HCT116 (cell line): ENCODE data around the gene GRK5. TPM values are rescaled to one million over a fixed set of nuclear protein-coding genes. Genes with fewer than 3 reads are reported as not detected.

Experiments
- ATAC-seq: fragments of 200-7000 bp; cut with Tn5 transposase; 2 replicates; pipeline ENCODE4 v1.9.1; 2020; ENCODE audit warnings: mild to moderate bottlenecking, moderate library complexity
- BruUV-seq: library from RNA; stranded (reverse); fragments of 400-500 nt; replicated peaks from 2 replicates; lab custom pipeline; 2021; lab: Mats Ljungman, UMichigan
- CTCF ChIA-PET: fragments of 300-600 bp; sonication (Branson Sonifier 250); formaldehyde crosslinking; loops from one replicate; lab custom pipeline; 2021; ENCODE audit warnings: antibody characterized with exemption; lab: Charles Lee
- POLR2A ChIA-PET: fragments of 300-600, 350-600 bp; sonication (Branson Sonifier 250); formaldehyde crosslinking; loops from one replicate; lab custom pipeline; 2021; ENCODE audit warnings: antibody characterized with exemption; lab: Charles Lee
- RAD21 ChIA-PET, 2 experiments: fragments of 300-600 bp; sonication (Branson Sonifier 250); formaldehyde crosslinking; loops; one replicate each; lab custom pipeline; 2023; ENCODE audit warnings: low total read pairs in 2 of 2; ENCODE audit not compliant: uncharacterized antibody in 2 of 2, unreplicated experiment in 2 of 2, low non-redundant PET in 1 of 2; lab: Charles Lee
- DNase-seq: peaks from one replicate; pipeline ENCODE4 v3.0.0-alpha.2; 2010; ENCODE audit warnings: low read depth, low spot score
- H2AFZ ChIP-seq: fragments of 200-600 bp; shearing (Covaris generic), sonication (generic); 2 replicates; pipeline ENCODE4 v1.6.1; 2017; ENCODE audit warnings: low read depth, mixed run types, mixed read lengths, antibody characterized with exemption, low read length; ENCODE audit not compliant: poor library complexity, severe bottlenecking
- H3K27ac ChIP-seq: 2 replicates; pipeline ENCODE4 v1.5.1; 2012; ENCODE audit warnings: low read depth, low read length
- H3K27me3 ChIP-seq: fragments of 200-600 bp; sonication (generic); 2 replicates; pipeline ENCODE4 v1.6.1; 2016; ENCODE audit warnings: mixed run types, low read length, mixed read lengths; ENCODE audit not compliant: insufficient read depth
- H3K36me3 ChIP-seq, 2 experiments: fragments of 200-500 bp in 1 of 2; fragments of 200-600 bp in 1 of 2; sonication (Bioruptor generic) in 1 of 2; sonication (generic) in 1 of 2; 2 replicates each; pipeline versions ENCODE4 v1.5.1 to v1.6.1; 2014 to 2016; ENCODE audit warnings: low read length in 2 of 2, inconsistent platforms in 1 of 2, mixed read lengths in 1 of 2, mixed run types in 1 of 2; ENCODE audit not compliant: insufficient read depth in 2 of 2, control insufficient read depth in 1 of 2
- H3K4me1 ChIP-seq, 2 experiments: fragments of 200-600 bp in 1 of 2; sonication (generic) in 1 of 2; 2 replicates each; pipeline versions ENCODE4 v1.5.1 to v1.6.1; 2012 to 2017; ENCODE audit warnings: low read length in 2 of 2, inconsistent platforms in 1 of 2, mild to moderate bottlenecking in 1 of 2, mixed read lengths in 1 of 2, mixed run types in 1 of 2, moderate library complexity in 1 of 2; ENCODE audit not compliant: insufficient read depth in 2 of 2, control insufficient read depth in 1 of 2
- H3K4me2 ChIP-seq: fragments of 200-600 bp; sonication (generic); 2 replicates; pipeline ENCODE4 v1.6.1; 2017; ENCODE audit warnings: mixed run types, low read length, mixed read lengths
- H3K4me3 ChIP-seq, 2 experiments: fragments of 200-600 bp in 1 of 2; sonication (generic) in 1 of 2; replicated peaks in 1 of 2; 2 replicates each; pipeline ENCODE4 v1.5.1; 2011 to 2016; ENCODE audit warnings: low read length in 2 of 2, control low read depth in 1 of 2, low read depth in 1 of 2, mild to moderate bottlenecking in 1 of 2, mixed read lengths in 1 of 2, mixed run types in 1 of 2
- H3K79me2 ChIP-seq: fragments of 200-600 bp; sonication (generic); 2 replicates; pipeline ENCODE4 v1.6.1; 2017; ENCODE audit warnings: mild to moderate bottlenecking, mixed run types, low read length, moderate library complexity, mixed read lengths; ENCODE audit not compliant: insufficient read depth
- H3K9ac ChIP-seq: fragments of 200-600 bp; sonication (generic); 2 replicates; pipeline ENCODE4 v1.6.1; 2016; ENCODE audit warnings: low read length, mixed read lengths
- H3K9me2 ChIP-seq: fragments of 200-600 bp; sonication (generic), shearing (Covaris generic); 2 replicates; pipeline ENCODE4 v1.6.1; 2017; ENCODE audit warnings: mixed run types, mild to moderate bottlenecking, moderate library complexity; ENCODE audit not compliant: insufficient read depth
- H3K9me3 ChIP-seq, 2 experiments: fragments of 200-500 bp in 1 of 2; fragments of 200-600 bp in 1 of 2; sonication (Bioruptor generic) in 1 of 2; sonication (generic) in 1 of 2; 2 replicates each; pipeline ENCODE4 v1.6.1; 2014 to 2017; ENCODE audit warnings: low read length in 2 of 2, mixed read lengths in 2 of 2, inconsistent platforms in 1 of 2, low read depth in 1 of 2, mild to moderate bottlenecking in 1 of 2, mixed run types in 1 of 2, moderate library complexity in 1 of 2; ENCODE audit not compliant: control insufficient read depth in 1 of 2, insufficient read depth in 1 of 2
- H4K20me1 ChIP-seq: fragments of 200-600 bp; sonication (generic), shearing (Covaris generic); 2 replicates; pipeline ENCODE4 v1.6.1; 2017; ENCODE audit warnings: mixed run types, mild to moderate bottlenecking, moderate library complexity; ENCODE audit not compliant: insufficient read depth
- ATF3 ChIP-seq: IDR thresholded peaks from 2 replicates; pipeline ENCODE4 v1.6.1; 2012
- CBX3 ChIP-seq: IDR thresholded peaks from 2 replicates; pipeline ENCODE4 v1.6.1; 2012; ENCODE audit warnings: low read depth
- CEBPB ChIP-seq: IDR thresholded peaks from 2 replicates; pipeline ENCODE4 v1.6.1; 2012; ENCODE audit warnings: low read depth
- EGR1 ChIP-seq: IDR thresholded peaks from 2 replicates; pipeline ENCODE4 v1.6.1; 2012; ENCODE audit warnings: low read depth
- ELF1 ChIP-seq: IDR thresholded peaks from 2 replicates; pipeline ENCODE4 v1.6.1; 2012; ENCODE audit warnings: low read depth, borderline replicate concordance
- EZH2 ChIP-seq: fragments of 200-600 bp; sonication (generic); IDR thresholded peaks from 2 replicates; pipeline ENCODE4 v1.6.1; 2017; ENCODE audit warnings: antibody characterized with exemption, mixed run types
- EZH2phosphoT487 ChIP-seq: fragments of 200-600 bp; IDR thresholded peaks from 2 replicates; pipeline ENCODE4 v1.6.1; 2018; ENCODE audit warnings: antibody characterized with exemption, borderline replicate concordance
- FOSL1 ChIP-seq: IDR thresholded peaks from 2 replicates; pipeline ENCODE4 v1.6.1; 2012; ENCODE audit warnings: low read depth
- JUND ChIP-seq: IDR thresholded peaks from 2 replicates; pipeline ENCODE4 v1.6.1; 2012
- MAX ChIP-seq: IDR thresholded peaks from 2 replicates; pipeline ENCODE4 v1.6.1; 2012
- POLR2A ChIP-seq: IDR thresholded peaks from 2 replicates; pipeline ENCODE4 v1.7.0; 2011; ENCODE audit warnings: borderline replicate concordance; ENCODE audit not compliant: insufficient read depth, insufficient read length; ENCODE audit errors: extremely low read depth
- POLR2AphosphoS5 ChIP-seq: IDR thresholded peaks from 2 replicates; pipeline ENCODE4 v1.6.1; 2011; ENCODE audit warnings: mild to moderate bottlenecking, low read depth, low read length, moderate library complexity
- RAD21 ChIP-seq: IDR thresholded peaks from 2 replicates; pipeline ENCODE4 v1.6.1; 2012; ENCODE audit warnings: low read depth, mild to moderate bottlenecking
- REST ChIP-seq: IDR thresholded peaks from 2 replicates; pipeline ENCODE4 v1.6.1; 2012; ENCODE audit warnings: low read depth
- SIN3A ChIP-seq: IDR thresholded peaks from 2 replicates; pipeline ENCODE4 v1.6.1; 2012; ENCODE audit warnings: low read depth
- SP1 ChIP-seq: IDR thresholded peaks from 2 replicates; pipeline ENCODE4 v1.6.1; 2012; ENCODE audit warnings: low read depth
- SRF ChIP-seq: IDR thresholded peaks from 2 replicates; pipeline ENCODE4 v1.6.1; 2012; ENCODE audit warnings: low read depth
- TCF7L2 ChIP-seq: IDR thresholded peaks from 2 replicates; pipeline ENCODE4 v1.7.0; 2011; ENCODE audit warnings: borderline replicate concordance, inconsistent platforms; ENCODE audit not compliant: insufficient read depth, insufficient read length; ENCODE audit errors: extremely low read depth
- YY1 ChIP-seq: IDR thresholded peaks from 2 replicates; pipeline ENCODE4 v1.6.1; 2011; ENCODE audit warnings: low read length, low read depth, moderate library complexity, mild to moderate bottlenecking; ENCODE audit not compliant: insufficient replicate concordance; ENCODE audit errors: extremely low read depth
- ZFX ChIP-seq: fragments of 450-650 bp; IDR thresholded peaks from 2 replicates; pipeline ENCODE4 v1.6.1; 2017
- ZNF274 ChIP-seq: fragments of 200-500 bp; sonication (Bioruptor generic); IDR thresholded peaks from 2 replicates; pipeline ENCODE4 v1.6.1; 2014; ENCODE audit warnings: mild to moderate bottlenecking, low read depth, low read length, inconsistent platforms
- intact Hi-C: fragments of 100-400 bp; cut with micrococcal nuclease; formaldehyde crosslinking; loops from 2 replicates; pipeline ENCODE4 v1.10.0; 2022
- total RNA-seq: library from RNA; stranded (reverse); gene quantifications from one replicate; pipeline ENCODE4 v1.2.1, GENCODE V29; 2021; ENCODE audit not compliant: unreplicated experiment
- TF ChIP-seq, protein P1 (sequence below): IDR thresholded peaks from 2 replicates; pipeline ENCODE4 v1.6.1; 2011; ENCODE audit warnings: mild to moderate bottlenecking, low read length, moderate library complexity; ENCODE audit not compliant: insufficient replicate concordance; ENCODE audit errors: extremely low read depth

The GRK5 gene
- total RNA-seq, 1 experiment from 2014 or later = 7.3 TPM

DNA sequence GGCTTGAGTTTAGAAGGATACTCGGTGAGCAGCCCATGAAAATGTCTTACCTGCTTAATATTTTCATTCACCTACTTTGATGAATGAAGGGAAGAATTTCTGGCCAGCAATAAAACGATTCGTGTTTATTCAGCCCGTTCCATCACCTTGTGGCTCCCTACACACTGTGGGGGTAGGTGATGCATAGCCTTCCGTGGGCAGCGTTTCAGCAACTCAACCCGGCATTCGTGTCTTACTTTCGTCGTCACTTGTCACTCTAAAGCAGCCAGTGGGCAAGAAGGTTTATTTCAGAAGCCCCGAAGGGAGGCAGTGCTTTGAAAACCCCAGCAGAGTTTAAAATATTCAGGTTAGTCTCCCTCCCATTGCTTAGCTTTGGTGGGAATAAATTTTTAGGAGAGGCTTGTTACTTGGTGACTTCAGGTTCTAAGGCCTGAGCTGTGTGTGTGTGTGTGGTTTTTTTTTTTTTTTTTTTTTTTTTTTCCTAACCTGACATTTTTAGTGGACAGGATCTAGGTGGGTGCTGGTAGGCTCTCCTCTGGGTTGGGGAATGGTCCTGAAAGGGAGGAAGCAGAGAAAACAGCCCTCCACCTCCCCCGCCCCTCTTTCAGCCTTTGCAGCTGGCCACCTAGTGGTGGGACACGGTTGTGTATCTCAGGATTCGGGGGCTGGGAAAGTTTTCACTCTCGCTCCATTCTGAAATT lies 1.8 kb downstream of the GRK5 start:
- BruUV-seq = TSS peak; percentile 33
- no peak for ATAC-seq
- H3K9me3 ChIP-seq = no peaks in the 10 kb centered on the region
- H3K4me1 ChIP-seq = peaks cover 20 to 31% of the 10 kb centered on the region in 2 experiments; a peak in 3 of 4 replicates
- DNase-seq = no peak
- peak overlapping the region; percentile 5 for H2AFZ ChIP-seq
- H3K27me3 ChIP-seq = no peaks in the 10 kb centered on the region
- H3K27ac ChIP-seq = no peak overlapping the region
- RAD21 ChIA-PET = interaction anchor here (0.7 to 1.4 kb wide), 5 partner anchors 10 to 230 kb away, joined by 3 to 7 read pairs (median 3); no protein-coding TSS in a partner anchor
- H3K4me2 ChIP-seq = peak overlapping the region; percentile 92
- H3K4me3 ChIP-seq = peak overlapping the region in 1 of 2 experiments; percentile 25; a peak in 3 of 4 replicates
- intact Hi-C loops = loop anchor here (2.0 to 5.0 kb wide), 4 partner anchors 46 to 388 kb away; partner anchors contain the start of gene TIAL1
- POLR2A ChIA-PET = interaction anchor here (0.6 kb wide), 1 partner anchor 229 kb away, joined by 4 read pairs; no protein-coding TSS in a partner anchor
- H4K20me1 ChIP-seq = no peaks in the 10 kb centered on the region
- H3K9me2 ChIP-seq = no peaks in the 10 kb centered on the region
- H3K79me2 ChIP-seq = no peaks in the 10 kb centered on the region
- no peaks in the 10 kb centered on the region for H3K36me3 ChIP-seq
- H3K9ac ChIP-seq = peak overlapping the region; percentile 7; the same call in 1 of the 2 replicates
- CTCF ChIA-PET = interaction anchor here (0.6 to 4.3 kb wide), 23 partner anchors 9 to 1993 kb away, joined by 3 to 37 read pairs (median 4); no protein-coding TSS in a partner anchor
- TF ChIP-seq SRF (no peak), ELF1 (no peak), ZNF274 (no peak), CEBPB (no peak), EGR1 (peak; percentile 54), RAD21 (peak; percentile 70), JUND (no peak), YY1 (peak; percentile 55), EZH2phosphoT487 (no peak), MAX (no peak), SP1 (no peak), TCF7L2 (no peak), ZFX (no peak), POLR2AphosphoS5 (no peak), CBX3 (peak; percentile 71; the same call in 1 of the 2 replicates), EZH2 (no peak), ATF3 (no peak), SIN3A (no peak), POLR2A (no peak), FOSL1 (no peak), REST (no peak)
- TF ChIP-seq, protein P1, sequence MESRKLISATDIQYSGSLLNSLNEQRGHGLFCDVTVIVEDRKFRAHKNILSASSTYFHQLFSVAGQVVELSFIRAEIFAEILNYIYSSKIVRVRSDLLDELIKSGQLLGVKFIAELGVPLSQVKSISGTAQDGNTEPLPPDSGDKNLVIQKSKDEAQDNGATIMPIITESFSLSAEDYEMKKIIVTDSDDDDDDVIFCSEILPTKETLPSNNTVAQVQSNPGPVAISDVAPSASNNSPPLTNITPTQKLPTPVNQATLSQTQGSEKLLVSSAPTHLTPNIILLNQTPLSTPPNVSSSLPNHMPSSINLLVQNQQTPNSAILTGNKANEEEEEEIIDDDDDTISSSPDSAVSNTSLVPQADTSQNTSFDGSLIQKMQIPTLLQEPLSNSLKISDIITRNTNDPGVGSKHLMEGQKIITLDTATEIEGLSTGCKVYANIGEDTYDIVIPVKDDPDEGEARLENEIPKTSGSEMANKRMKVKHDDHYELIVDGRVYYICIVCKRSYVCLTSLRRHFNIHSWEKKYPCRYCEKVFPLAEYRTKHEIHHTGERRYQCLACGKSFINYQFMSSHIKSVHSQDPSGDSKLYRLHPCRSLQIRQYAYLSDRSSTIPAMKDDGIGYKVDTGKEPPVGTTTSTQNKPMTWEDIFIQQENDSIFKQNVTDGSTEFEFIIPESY = no peak
